SK-N-SH (cell line): Measurements from ENCODE around the gene FGF13. TPM values are rescaled to one million over a fixed set of nuclear protein-coding genes. Genes with fewer than 3 reads are reported as not detected.

Experiments used
- CTCF ChIA-PET: fragments of 300-600, 350-600 bp; formaldehyde crosslinking; extraction: SDS; loops from one replicate; lab custom pipeline; 2021; lab: Yijun Ruan, JAX
- POLR2A ChIA-PET: fragments of 350-600 bp; sonication (Branson Sonifier 250); formaldehyde crosslinking; extraction: SDS; loops from one replicate; lab custom pipeline; 2020; ENCODE audit warnings: antibody characterized with exemption, inconsistent platforms; lab: Yijun Ruan, JAX
- DNase-seq: peaks from one replicate; pipeline ENCODE4 v3.0.0; 2012
- H2AFZ ChIP-seq: fragments of 200-600 bp; sonication (generic); 2 replicates; pipeline ENCODE4 v1.8.1; 2016; ENCODE audit warnings: antibody characterized with exemption, mild to moderate bottlenecking, low read depth
- H3F3A ChIP-seq: fragments of 200-600 bp; sonication (generic); replicated peaks from 2 replicates; pipeline ENCODE3; 2016; ENCODE audit warnings: antibody characterized with exemption, mild to moderate bottlenecking; ENCODE audit not compliant: insufficient read depth
- H3K27ac ChIP-seq, 2 experiments: fragments of 200-500 bp in 1 of 2; fragments of 200-600 bp in 1 of 2; sonication (Bioruptor generic) in 1 of 2; sonication (generic), shearing (Covaris generic) in 1 of 2; 2 replicates each; pipeline versions ENCODE4 v1.5.1 to v1.6.1; 2014 to 2016; ENCODE audit warnings: low read depth in 2 of 2, inconsistent platforms in 1 of 2, low read length in 1 of 2, mild to moderate bottlenecking in 1 of 2, mixed read lengths in 1 of 2
- H3K27me3 ChIP-seq: fragments of 200-600 bp; sonication (generic), shearing (Covaris generic); 2 replicates; pipeline ENCODE4 v1.6.1; 2016; ENCODE audit warnings: mixed run types; ENCODE audit not compliant: insufficient read depth
- H3K36me3 ChIP-seq, 2 experiments: fragments of 200-500 bp in 1 of 2; fragments of 200-600 bp in 1 of 2; sonication (Bioruptor generic) in 1 of 2; sonication (generic) in 1 of 2; replicated peaks in 1 of 2; 2 replicates each; pipeline versions ENCODE3 to v1.5.1; 2014 to 2016; ENCODE audit warnings: low read length in 1 of 2, mild to moderate bottlenecking in 1 of 2; ENCODE audit not compliant: insufficient read depth in 2 of 2, control insufficient read depth in 1 of 2
- H3K4me1 ChIP-seq, 2 experiments: fragments of 200-500 bp in 1 of 2; fragments of 200-600 bp in 1 of 2; sonication (Bioruptor generic) in 1 of 2; sonication (generic), shearing (Covaris generic) in 1 of 2; 2 replicates each; pipeline versions ENCODE4 v1.5.1 to v1.6.1; 2014 to 2016; ENCODE audit warnings: low read depth in 1 of 2, low read length in 1 of 2, mixed run types in 1 of 2; ENCODE audit not compliant: insufficient read depth in 2 of 2, control insufficient read depth in 1 of 2
- H3K4me2 ChIP-seq: fragments of 200-600 bp; sonication (generic), shearing (Covaris generic); 2 replicates; pipeline ENCODE4 v1.6.1; 2017; ENCODE audit warnings: mixed run types
- H3K4me3 ChIP-seq, 2 experiments: fragments of 200-500 bp in 1 of 2; fragments of 200-600 bp in 1 of 2; sonication (Bioruptor generic) in 1 of 2; sonication (generic), shearing (Covaris generic) in 1 of 2; 2 replicates each; pipeline versions ENCODE4 v1.5.1 to v1.8.1; 2014 to 2016; ENCODE audit warnings: low read depth in 2 of 2, inconsistent platforms in 1 of 2, low read length in 1 of 2, mild to moderate bottlenecking in 1 of 2, mixed read lengths in 1 of 2, moderate library complexity in 1 of 2
- H3K79me2 ChIP-seq: fragments of 200-600 bp; sonication (generic); 2 replicates; pipeline ENCODE4 v1.8.1; 2017; ENCODE audit warnings: mild to moderate bottlenecking; ENCODE audit not compliant: insufficient read depth
- H3K9ac ChIP-seq: fragments of 200-600 bp; sonication (generic); 2 replicates; pipeline ENCODE4 v1.6.1; 2017; ENCODE audit warnings: mixed run types
- H3K9me2 ChIP-seq: fragments of 200-600 bp; sonication (generic); 2 replicates; pipeline ENCODE4 v1.6.1; 2017; ENCODE audit warnings: mixed run types
- H3K9me3 ChIP-seq: fragments of 200-600 bp; sonication (generic); 2 replicates; pipeline ENCODE4 v1.6.1; 2017; ENCODE audit warnings: mixed run types, mild to moderate bottlenecking, moderate library complexity
- H4K20me1 ChIP-seq: fragments of 200-600 bp; sonication (generic); 2 replicates; pipeline ENCODE4 v1.6.1; 2017; ENCODE audit warnings: mild to moderate bottlenecking, mixed run types; ENCODE audit not compliant: insufficient read depth
- EZH2phosphoT487 ChIP-seq: fragments of 200-600 bp; sonication (generic); IDR thresholded peaks from 2 replicates; pipeline ENCODE4 v1.6.1; 2017; ENCODE audit warnings: low read depth, mixed run types, mild to moderate bottlenecking, antibody characterized with exemption, moderate library complexity, borderline replicate concordance
- FOXJ3 ChIP-seq: sonication (generic); formaldehyde crosslinking; IDR thresholded peaks from 2 replicates; pipeline ENCODE4 v1.5.1; 2020; ENCODE audit warnings: mild to moderate bottlenecking, missing genetic modification reagents
- IRF3 ChIP-seq: fragments of 150-350 bp; IDR thresholded peaks from 2 replicates; pipeline ENCODE4 v1.6.1; 2016; ENCODE audit warnings: mild to moderate bottlenecking, low read depth, low read length
- MEF2A ChIP-seq: IDR thresholded peaks from 2 replicates; pipeline ENCODE4 v1.4.0; 2012; ENCODE audit warnings: low read depth, borderline replicate concordance
- NFIC ChIP-seq: IDR thresholded peaks from 2 replicates; pipeline ENCODE4 v1.4.0; 2012; ENCODE audit warnings: borderline replicate concordance
- REST ChIP-seq: IDR thresholded peaks from 2 replicates; pipeline ENCODE4 v1.6.1; 2012; ENCODE audit warnings: mild to moderate bottlenecking, low read depth, low read length, moderate library complexity
- RFX5 ChIP-seq: IDR thresholded peaks from 2 replicates; pipeline ENCODE4 v1.6.1; 2012; ENCODE audit warnings: mild to moderate bottlenecking, improper control_type of control experiment, low read length
- USF1 ChIP-seq: IDR thresholded peaks from 2 replicates; pipeline ENCODE4 v1.4.0; 2012; ENCODE audit warnings: low read depth, borderline replicate concordance
- ZBTB33 ChIP-seq: IDR thresholded peaks from 2 replicates; pipeline ENCODE4 v1.4.0; 2012; ENCODE audit warnings: low read depth, borderline replicate concordance
- WGBS: methylation state at CpG from one replicate; pipeline ENCODE4 v1.1.6; 2017; ENCODE audit warnings: low lambda C conversion rate; 5-methylcytosine and 5-hydroxymethylcytosine counted together
- polyA plus RNA-seq, 3 experiments: library from polyadenylated mRNA; depleted of rRNA; stranded (reverse); fragments of >200 nt; gene quantifications; 2 replicates each; pipeline ENCODE4 v1.2.3, GENCODE V29; 2012

Gene FGF13
- polyA plus RNA-seq, 1 of the 3 experiments (the other 2 are of a cell fraction), result 0.12 TPM

- peaks cover 27% of the 10 kb centered on the region for H3K27me3 ChIP-seq
- no peaks in the 10 kb centered on the region for H3K9me3 ChIP-seq
- H3K4me1 ChIP-seq, result no peaks in the 10 kb centered on the region
- CTCF ChIA-PET, result no interaction called here
- H3K27ac ChIP-seq, result no peak overlapping the region
- H3K79me2 ChIP-seq, result no peaks in the 10 kb centered on the region
- TF ChIP-seq REST, result no peak
- no peak for TF ChIP-seq FOXJ3 (CRISPR knock-in tag)
- H3K9ac ChIP-seq, result no peak overlapping the region
- POLR2A ChIA-PET, result no interaction called here
- H3K36me3 ChIP-seq, result no peaks in the 10 kb centered on the region
- no peaks in the 10 kb centered on the region for H3F3A ChIP-seq
- no peaks in the 10 kb centered on the region for H4K20me1 ChIP-seq
- no peak overlapping the region for H3K4me2 ChIP-seq
- DNase-seq, result no peak
- H2AFZ ChIP-seq, result no peak overlapping the region
- H3K4me3 ChIP-seq, result no peak overlapping the region
- WGBS, result 2% methylated on average over 2 of the region's 2 CpGs
- H3K9me2 ChIP-seq, result no peaks in the 10 kb centered on the region
Observed at GRCh38 chrX:138708268-138708667, 3.2 kb downstream of the FGF13 start.

DNA sequence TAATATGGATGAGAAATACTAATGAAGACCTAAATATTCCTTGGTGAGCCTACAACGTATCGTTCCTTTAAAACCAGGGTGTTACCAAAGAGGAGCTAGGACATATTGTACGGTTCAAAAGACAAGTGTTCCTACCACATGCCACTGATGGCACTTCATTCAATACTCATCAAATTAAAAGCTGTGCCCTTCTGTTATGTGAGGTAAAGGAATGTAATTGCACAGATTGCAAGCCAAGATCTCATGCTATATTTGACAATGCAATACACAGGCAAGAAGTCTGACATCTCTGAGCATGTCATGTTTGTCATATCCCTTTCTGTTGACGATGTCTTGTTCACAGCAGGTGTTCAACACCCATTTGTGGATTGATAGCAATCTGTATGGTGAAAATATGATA lies 6.9 kb downstream of the FGF13 start:
- Histone ChIP-seq H3K36me3 (no peaks in the 10 kb centered on the region), H3K27ac (no peak overlapping the region), H3K9ac (no peak overlapping the region), H3K79me2 (no peaks in the 10 kb centered on the region), H2AFZ (no peak overlapping the region), H3F3A (no peaks in the 10 kb centered on the region), H3K27me3 (peaks cover 4% of the 10 kb centered on the region; the same call in 1 of the 2 replicates), H4K20me1 (no peaks in the 10 kb centered on the region), H3K9me3 (no peaks in the 10 kb centered on the region), H3K9me2 (no peaks in the 10 kb centered on the region), H3K4me3 (no peak overlapping the region), H3K4me2 (no peak overlapping the region), H3K4me1 (no peaks in the 10 kb centered on the region)
- DNase-seq, result no peak
- 5% methylated on average over 4 of the region's 4 CpGs for WGBS
- ChIA-PET CTCF (no interaction called here), POLR2A (no interaction called here)
- TF ChIP-seq IRF3, result no peak
- TF ChIP-seq FOXJ3 (CRISPR knock-in tag), result no peak
- TF ChIP-seq USF1, result no peak
- no peak for TF ChIP-seq NFIC
- no peak for TF ChIP-seq RFX5
- no peak for TF ChIP-seq EZH2phosphoT487
- TF ChIP-seq MEF2A, result no peak
- no peak for TF ChIP-seq ZBTB33
